Mesothelial cell of epicardium (in vitro differentiated cells): ENCODE measurements around the gene RBMS3. TPM values are rescaled to one million over a fixed set of nuclear protein-coding genes. Genes with fewer than 3 reads are reported as not detected.

Source experiments
- DNase-seq, 2 experiments: peaks; one replicate each; pipeline ENCODE4 v3.0.0; 2021; ENCODE audit warnings: low spot score in 2 of 2; ENCODE audit not compliant: unreplicated experiment in 2 of 2
- H3K27ac Mint-ChIP-seq: 2 replicates; pipeline ENCODE4 v1.8.0; 2021; ENCODE audit warnings: mixed read lengths
- H3K27me3 Mint-ChIP-seq: 2 replicates; pipeline ENCODE4 v1.8.0; 2021; ENCODE audit warnings: low read depth, mixed read lengths
- H3K36me3 Mint-ChIP-seq: 2 replicates; pipeline ENCODE4 v1.8.0; 2021; ENCODE audit warnings: mixed read lengths
- H3K4me1 Mint-ChIP-seq: 2 replicates; pipeline ENCODE4 v1.8.0; 2021; ENCODE audit warnings: mixed read lengths
- H3K4me3 Mint-ChIP-seq: 2 replicates; pipeline ENCODE4 v1.8.0; 2021; ENCODE audit warnings: mild to moderate bottlenecking, moderate library complexity, mixed read lengths
- H3K9me3 Mint-ChIP-seq: 2 replicates; pipeline ENCODE4 v1.8.0; 2021; ENCODE audit warnings: mixed read lengths
- CTCF ChIP-seq: fragments of 200-600 bp; sonication (generic); IDR thresholded peaks from one replicate; pipeline ENCODE4 v1.5.0; 2021; ENCODE audit warnings: antibody characterized with exemption; ENCODE audit not compliant: unreplicated experiment
- total RNA-seq: library from RNA; stranded (reverse); gene quantifications from 3 replicates; pipeline ENCODE4 v1.2.1, GENCODE V29; 2021

RBMS3 gene
- total RNA-seq, 1 donor from 2014 or later = 42.5 TPM

GRCh38 chr3:29329986-29330890, 49.4 kb downstream of the RBMS3 start:
- peaks cover 37% of the 10 kb centered on the region for H3K4me1 Mint-ChIP-seq
- H3K27me3 Mint-ChIP-seq = no peaks in the 10 kb centered on the region
- no peak for TF ChIP-seq CTCF
- H3K9me3 Mint-ChIP-seq = no peaks in the 10 kb centered on the region
- no peak overlapping the region for H3K4me3 Mint-ChIP-seq
- no peak overlapping the region for H3K27ac Mint-ChIP-seq
- no peak for DNase-seq
- no peaks in the 10 kb centered on the region for H3K36me3 Mint-ChIP-seq

- Mint-ChIP-seq H3K36me3 (no peaks in the 10 kb centered on the region), H3K4me1 (peaks cover 45% of the 10 kb centered on the region)
Measured at GRCh38 chr3:29331035-29331434, 50.2 kb downstream of the RBMS3 start.

GRCh38 chr3:29331456-29332194, 50.8 kb downstream of the RBMS3 start:
- TF ChIP-seq CTCF = no peak
- H3K4me3 Mint-ChIP-seq = no peak overlapping the region
- H3K36me3 Mint-ChIP-seq = no peaks in the 10 kb centered on the region
- no peaks in the 10 kb centered on the region for H3K9me3 Mint-ChIP-seq
- H3K4me1 Mint-ChIP-seq = peaks cover 49% of the 10 kb centered on the region
- H3K27me3 Mint-ChIP-seq = no peaks in the 10 kb centered on the region
- no peak for DNase-seq
- H3K27ac Mint-ChIP-seq = peak overlapping the region; percentile 55

More at GRCh38 chr3:29331035-29331434, 50.2 kb downstream of the RBMS3 start:
- DNase-seq = no peak
- no peaks in the 10 kb centered on the region for H3K9me3 Mint-ChIP-seq
- TF ChIP-seq CTCF = no peak
- peak overlapping the region; percentile 53 for H3K27ac Mint-ChIP-seq
- H3K27me3 Mint-ChIP-seq = no peaks in the 10 kb centered on the region
- H3K4me3 Mint-ChIP-seq = no peak overlapping the region

GRCh38 chr3:29332195-29332637, 51.3 kb downstream of the RBMS3 start:
- no peak for TF ChIP-seq CTCF
- DNase-seq = no peak
- Mint-ChIP-seq H3K4me1 (peaks cover 49% of the 10 kb centered on the region), H3K27me3 (no peaks in the 10 kb centered on the region), H3K36me3 (no peaks in the 10 kb centered on the region), H3K4me3 (no peak overlapping the region), H3K27ac (peak overlapping the region; percentile 55), H3K9me3 (no peaks in the 10 kb centered on the region)

- DNase-seq = no peak
Measured at GRCh38 chr3:29333576-29333975, 52.7 kb downstream of the RBMS3 start.

More at GRCh38 chr3:29333576-29333975, 52.7 kb downstream of the RBMS3 start:
- Mint-ChIP-seq H3K36me3 (no peaks in the 10 kb centered on the region), H3K9me3 (no peaks in the 10 kb centered on the region), H3K4me1 (peaks cover 54% of the 10 kb centered on the region), H3K27ac (peak overlapping the region; percentile 62), H3K4me3 (no peak overlapping the region), H3K27me3 (no peaks in the 10 kb centered on the region)
- no peak for TF ChIP-seq CTCF
